ENCODE measurements around the gene MRM3.
"Not testable (repeated sequence)": the region's sequence is repeated elsewhere in the genome, so short reads cannot be mapped to it uniquely, and the experiment has no call there.

DNA sequence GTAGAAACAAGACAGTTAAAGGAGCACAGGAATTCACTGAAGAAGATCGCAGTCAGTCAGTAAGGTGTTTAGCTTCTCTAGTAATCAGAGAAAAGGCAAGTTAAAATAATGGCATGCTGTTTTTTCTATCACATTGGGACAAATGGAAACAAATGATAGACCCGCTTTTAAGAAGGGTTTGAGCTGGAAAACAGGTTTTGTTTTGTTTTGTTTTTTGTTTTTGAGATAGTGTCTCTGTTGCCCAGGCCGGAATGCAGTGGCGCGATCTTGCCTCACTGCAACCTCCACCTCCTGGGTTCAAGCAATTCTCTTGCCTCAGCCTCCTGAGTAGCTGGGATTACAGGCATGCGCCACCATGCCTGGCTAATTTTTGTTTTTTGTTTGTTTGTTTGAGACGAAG, 3.7 kb downstream of the MRM3 start:
- TF ChIP-seq RFX5 (IDR thresholded peaks at IDR 0.05; ENCODE audit: low read depth, low read length); MAZ (IDR thresholded peaks at IDR 0.05; ENCODE audit: borderline replicate concordance, low read depth, low read length); POLR2A (IDR thresholded peaks at IDR 0.05; ENCODE audit: low read depth, low read length): not testable (repeated sequence)

All from IMR-90 (cell line).